ENCODE measurements around the gene SPATS2. TPM values are rescaled to one million over a fixed set of nuclear protein-coding genes. Genes with fewer than 3 reads are reported as not detected.

Gene SPATS2
- total and polyA plus RNA-seq, 2 of the 4 experiments (the other 2 are of a cell fraction): 50.6 to 63.3 TPM

- Histone ChIP-seq H3K4me3 (ENCODE audit: insufficient read depth, low read depth, low read length) (no peak overlapping the region), H3K18ac (ENCODE audit: low read depth, low read length) (no peak overlapping the region), H2BK15ac (ENCODE audit: low read depth, low read length) (no peak overlapping the region), H4K5ac (ENCODE audit: low read depth, low read length) (no peak overlapping the region), H2BK120ac (ENCODE audit: low read depth, low read length) (no peak overlapping the region), H3K27me3 (ENCODE audit: control insufficient read depth, insufficient read depth, low read length) (no peaks in the 10 kb centered on the region), H2BK5ac (ENCODE audit: low read depth, low read length, poor library complexity, severe bottlenecking) (no peak overlapping the region), H2AK9ac (replicated peaks; ENCODE audit: low read depth, low read length, poor library complexity) (no peak overlapping the region), H3K23ac (ENCODE audit: low read depth, low read length) (no peak overlapping the region), H3K14ac (replicated peaks; ENCODE audit: low read depth, low read length) (no peak overlapping the region), H2BK20ac (ENCODE audit: low read depth, low read length) (no peak overlapping the region), H3K9me1 (ENCODE audit: insufficient read depth, low read length) (peaks cover 5% of the 10 kb centered on the region; the same call in 1 of the 2 replicates), H3K56ac (ENCODE audit: extremely low read depth, insufficient read depth, low read length) (no peak overlapping the region), H3K4me1 (ENCODE audit: control insufficient read depth, insufficient read depth, low read length) (peaks cover 4% of the 10 kb centered on the region; the same call in 1 of the 2 replicates), H3K4ac (ENCODE audit: low read depth, low read length) (no peak overlapping the region), H4K20me1 (ENCODE audit: insufficient read depth, low read length) (0 out of 2 replicates have a peak, but pooled peaks cover 3% of the 10 kb centered on the region), H3K4me2 (ENCODE audit: low read depth, low read length) (no peak overlapping the region), H3K79me1 (ENCODE audit: low read depth in 1 of 2, low read length in 2 of 2) (peaks cover 13 to 54% of the 10 kb centered on the region in 2 experiments; a peak in 3 of 4 replicates), H3K27ac (ENCODE audit: insufficient read depth, low read length) (no peak overlapping the region), H3K36me3 (ENCODE audit: control insufficient read depth, insufficient read depth, low read length) (peaks cover 7% of the 10 kb centered on the region), H4K8ac (ENCODE audit: low read depth in 2 of 2, low read length in 2 of 2) (no peak overlapping the region), H2AK5ac (ENCODE audit: low read depth, low read length) (no peak overlapping the region), H4K91ac (ENCODE audit: insufficient read depth, low read depth, low read length) (no peak overlapping the region), H3K9ac (ENCODE audit: low read depth, low read length) (no peak overlapping the region), H2AFZ (replicated peaks; ENCODE audit: low read length, poor library complexity) (no peak overlapping the region), H3K9me3 (ENCODE audit: control insufficient read depth, insufficient read depth, low read length) (no peaks in the 10 kb centered on the region)
- in situ Hi-C loops (cut with MboI; ENCODE audit: low sequenced_read_pairs) (no loop called here), intact Hi-C loops (cut with micrococcal nuclease) (loop anchor here (10.0 kb wide), 1 partner anchor 93 kb away; no protein-coding TSS in a partner anchor), dilution Hi-C loops (cut with HindIII; ENCODE audit: low sequenced_read_pairs, unreplicated experiment) (no loop called here)
- POLR2A ChIA-PET (ENCODE audit: unreplicated experiment): no interaction called here
- WGBS, 2 experiments (ENCODE audit: extremely low coverage in 2 of 2, insufficient read length in 1 of 2): no CpG with 5 or more reads among the region's 2 CpGs
- TF ChIP-seq, protein P1, sequence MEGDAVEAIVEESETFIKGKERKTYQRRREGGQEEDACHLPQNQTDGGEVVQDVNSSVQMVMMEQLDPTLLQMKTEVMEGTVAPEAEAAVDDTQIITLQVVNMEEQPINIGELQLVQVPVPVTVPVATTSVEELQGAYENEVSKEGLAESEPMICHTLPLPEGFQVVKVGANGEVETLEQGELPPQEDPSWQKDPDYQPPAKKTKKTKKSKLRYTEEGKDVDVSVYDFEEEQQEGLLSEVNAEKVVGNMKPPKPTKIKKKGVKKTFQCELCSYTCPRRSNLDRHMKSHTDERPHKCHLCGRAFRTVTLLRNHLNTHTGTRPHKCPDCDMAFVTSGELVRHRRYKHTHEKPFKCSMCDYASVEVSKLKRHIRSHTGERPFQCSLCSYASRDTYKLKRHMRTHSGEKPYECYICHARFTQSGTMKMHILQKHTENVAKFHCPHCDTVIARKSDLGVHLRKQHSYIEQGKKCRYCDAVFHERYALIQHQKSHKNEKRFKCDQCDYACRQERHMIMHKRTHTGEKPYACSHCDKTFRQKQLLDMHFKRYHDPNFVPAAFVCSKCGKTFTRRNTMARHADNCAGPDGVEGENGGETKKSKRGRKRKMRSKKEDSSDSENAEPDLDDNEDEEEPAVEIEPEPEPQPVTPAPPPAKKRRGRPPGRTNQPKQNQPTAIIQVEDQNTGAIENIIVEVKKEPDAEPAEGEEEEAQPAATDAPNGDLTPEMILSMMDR (conservative IDR thresholded peaks at IDR 0.05; ENCODE audit: low read depth, low read length): no peak
- TF ChIP-seq RFX5 (IDR thresholded peaks at IDR 0.05; ENCODE audit: low read depth, low read length) (no peak), USF2 (IDR thresholded peaks at IDR 0.05; ENCODE audit: low read depth, low read length) (no peak), FOS (IDR thresholded peaks at IDR 0.05; ENCODE audit: low read depth, low read length) (no peak), RAD21 (IDR thresholded peaks at IDR 0.05; ENCODE audit: low read length) (no peak), BHLHE40 (IDR thresholded peaks at IDR 0.05; ENCODE audit: low read depth, low read length) (no peak), RCOR1 (IDR thresholded peaks at IDR 0.05; ENCODE audit: insufficient replicate concordance, low read length) (no peak), POLR2A (IDR thresholded peaks at IDR 0.05; ENCODE audit: low read depth, low read length) (no peak), MAFK (IDR thresholded peaks at IDR 0.05; ENCODE audit: low read depth, low read length) (no peak), MAZ (IDR thresholded peaks at IDR 0.05; ENCODE audit: borderline replicate concordance, low read depth, low read length) (no peak), NFE2L2 (IDR thresholded peaks at IDR 0.05; ENCODE audit: low read depth, low read length) (no peak)
- TF ChIP-seq, protein P2, sequence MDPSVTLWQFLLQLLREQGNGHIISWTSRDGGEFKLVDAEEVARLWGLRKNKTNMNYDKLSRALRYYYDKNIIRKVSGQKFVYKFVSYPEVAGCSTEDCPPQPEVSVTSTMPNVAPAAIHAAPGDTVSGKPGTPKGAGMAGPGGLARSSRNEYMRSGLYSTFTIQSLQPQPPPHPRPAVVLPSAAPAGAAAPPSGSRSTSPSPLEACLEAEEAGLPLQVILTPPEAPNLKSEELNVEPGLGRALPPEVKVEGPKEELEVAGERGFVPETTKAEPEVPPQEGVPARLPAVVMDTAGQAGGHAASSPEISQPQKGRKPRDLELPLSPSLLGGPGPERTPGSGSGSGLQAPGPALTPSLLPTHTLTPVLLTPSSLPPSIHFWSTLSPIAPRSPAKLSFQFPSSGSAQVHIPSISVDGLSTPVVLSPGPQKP (IDR thresholded peaks at IDR 0.05; ENCODE audit: borderline replicate concordance, low read depth, low read length): no peak
- CTCF ChIA-PET: no interaction called here
- ATAC-seq (ENCODE audit: low read depth): no peak
- DNase-seq: no peak
- no TSS peak for BruUV-seq (replicated peaks)
Observed at GRCh38 chr12:49487605-49488004, 120.3 kb downstream of the SPATS2 start.

All from IMR-90 (cell line).